ENCODE results near the gene HMGCS1. TPM values are rescaled to one million over a fixed set of nuclear protein-coding genes. Genes with fewer than 3 reads are reported as not detected.

Gene HMGCS1
- total RNA-seq, 4 donors from 2014 or later = 92.4 to 160 (median 119) TPM

DNA sequence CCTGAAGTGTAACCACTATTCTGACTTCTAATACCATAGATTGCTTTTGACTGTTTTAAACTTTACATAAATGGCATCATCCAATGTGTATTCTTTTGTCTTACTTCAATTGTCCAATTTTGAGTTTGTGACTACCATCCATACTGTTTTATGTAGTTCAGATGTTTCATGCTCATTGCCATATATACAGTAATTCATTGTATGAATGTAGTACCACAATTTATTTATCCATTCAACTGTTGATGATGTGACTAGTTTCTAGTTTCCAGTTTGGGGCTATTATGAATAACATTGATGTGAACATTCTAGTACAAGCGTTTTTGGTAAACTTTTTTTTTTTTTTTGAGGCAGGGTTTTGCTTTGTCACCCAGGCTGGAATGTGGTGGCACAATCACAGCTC is 55.1 kb downstream of the HMGCS1 start:
- WGBS = 89% methylated on average over 1 of the region's 1 CpG
- TF ChIP-seq EP300 (IDR thresholded peaks at IDR 0.05) (no peak), POLR2AphosphoS5 (IDR thresholded peaks at IDR 0.05) (no peak), POLR2A (IDR thresholded peaks at IDR 0.05) (no peak)
- TF ChIP-seq, protein P1, sequence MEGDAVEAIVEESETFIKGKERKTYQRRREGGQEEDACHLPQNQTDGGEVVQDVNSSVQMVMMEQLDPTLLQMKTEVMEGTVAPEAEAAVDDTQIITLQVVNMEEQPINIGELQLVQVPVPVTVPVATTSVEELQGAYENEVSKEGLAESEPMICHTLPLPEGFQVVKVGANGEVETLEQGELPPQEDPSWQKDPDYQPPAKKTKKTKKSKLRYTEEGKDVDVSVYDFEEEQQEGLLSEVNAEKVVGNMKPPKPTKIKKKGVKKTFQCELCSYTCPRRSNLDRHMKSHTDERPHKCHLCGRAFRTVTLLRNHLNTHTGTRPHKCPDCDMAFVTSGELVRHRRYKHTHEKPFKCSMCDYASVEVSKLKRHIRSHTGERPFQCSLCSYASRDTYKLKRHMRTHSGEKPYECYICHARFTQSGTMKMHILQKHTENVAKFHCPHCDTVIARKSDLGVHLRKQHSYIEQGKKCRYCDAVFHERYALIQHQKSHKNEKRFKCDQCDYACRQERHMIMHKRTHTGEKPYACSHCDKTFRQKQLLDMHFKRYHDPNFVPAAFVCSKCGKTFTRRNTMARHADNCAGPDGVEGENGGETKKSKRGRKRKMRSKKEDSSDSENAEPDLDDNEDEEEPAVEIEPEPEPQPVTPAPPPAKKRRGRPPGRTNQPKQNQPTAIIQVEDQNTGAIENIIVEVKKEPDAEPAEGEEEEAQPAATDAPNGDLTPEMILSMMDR (IDR thresholded peaks at IDR 0.05) = no peak
- H3K4me1 ChIP-seq = no peaks in the 10 kb centered on the region

GRCh38 chr5:43256261-43256966 is 56.8 kb downstream of the HMGCS1 start:
- no peaks in the 10 kb centered on the region for H3K27me3 ChIP-seq
- no peak for DNase-seq (ENCODE audit: low spot score in 2 of 2)
- TF ChIP-seq EP300 (IDR thresholded peaks at IDR 0.05) (no peak), POLR2A (IDR thresholded peaks at IDR 0.05) (no peak), POLR2AphosphoS5 (IDR thresholded peaks at IDR 0.05) (no peak)
- TF ChIP-seq, protein P1 (IDR thresholded peaks at IDR 0.05) = no peak
- H3K4me1 ChIP-seq = no peaks in the 10 kb centered on the region
- no peak overlapping the region for H3K4me3 ChIP-seq
- WGBS = 45% methylated on average over 2 of the region's 2 CpGs
- no peaks in the 10 kb centered on the region for H3K9me3 ChIP-seq
- H3K36me3 ChIP-seq = no peaks in the 10 kb centered on the region
- no peak overlapping the region for H3K27ac ChIP-seq

More for the DNA sequence above, 55.1 kb downstream of the HMGCS1 start:
- DNase-seq (ENCODE audit: low spot score in 2 of 2) = no peak
- Histone ChIP-seq H3K27me3 (no peaks in the 10 kb centered on the region), H3K4me3 (no peak overlapping the region), H3K36me3 (no peaks in the 10 kb centered on the region), H3K27ac (no peak overlapping the region), H3K9me3 (no peaks in the 10 kb centered on the region)

DNA sequence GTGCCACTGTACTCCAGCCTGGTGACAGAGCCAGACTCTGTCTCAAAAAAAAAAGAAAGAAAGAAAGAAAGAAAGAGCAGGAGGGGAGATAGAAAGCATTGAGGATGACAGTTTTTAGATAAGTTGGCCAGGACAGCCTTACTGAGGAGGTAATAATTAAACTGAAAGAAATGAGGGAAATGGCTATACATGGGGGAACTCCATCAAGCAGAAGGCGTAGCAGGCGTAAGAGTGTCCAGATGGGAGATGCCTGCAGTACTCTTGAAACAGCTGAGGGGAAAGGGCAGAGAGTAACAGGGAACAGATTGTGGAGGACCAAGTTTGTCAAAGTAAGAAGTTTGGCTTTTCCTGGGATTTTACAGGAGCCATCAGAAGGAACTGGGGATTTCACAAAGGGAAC is 57.5 kb downstream of the HMGCS1 start:
- no peak for TF ChIP-seq POLR2A (IDR thresholded peaks at IDR 0.05)
- TF ChIP-seq POLR2AphosphoS5 (IDR thresholded peaks at IDR 0.05) = no peak
- TF ChIP-seq, protein P1 (IDR thresholded peaks at IDR 0.05) = no peak
- TF ChIP-seq EP300 (IDR thresholded peaks at IDR 0.05) = no peak
- H3K36me3 ChIP-seq = no peaks in the 10 kb centered on the region
- H3K4me1 ChIP-seq = no peaks in the 10 kb centered on the region

DNA sequence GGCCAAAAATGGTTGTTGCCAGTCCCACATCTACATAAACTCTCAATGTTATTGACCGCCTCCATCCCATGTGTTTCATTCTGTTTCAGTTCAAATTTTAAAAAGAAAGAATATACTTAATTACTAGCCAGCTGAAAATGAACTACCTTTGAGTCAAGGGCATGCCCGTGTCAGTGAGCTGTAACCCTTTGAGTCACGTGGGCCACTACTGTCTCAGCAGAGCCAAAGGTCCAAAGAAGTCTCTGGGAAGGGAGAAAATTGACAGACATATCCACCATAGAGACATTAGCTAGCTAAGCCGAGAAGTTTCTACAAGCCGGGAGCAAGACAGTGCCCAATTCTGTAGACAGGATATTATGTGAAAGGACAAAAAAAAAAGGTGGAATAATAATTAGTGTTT is 61.5 kb downstream of the HMGCS1 start:
- no peaks in the 10 kb centered on the region for H3K9me3 ChIP-seq
- no peak for DNase-seq (ENCODE audit: low spot score in 2 of 2)
- TF ChIP-seq, protein P1 (IDR thresholded peaks at IDR 0.05) = no peak
- TF ChIP-seq EP300 (IDR thresholded peaks at IDR 0.05) (no peak), POLR2AphosphoS5 (IDR thresholded peaks at IDR 0.05) (no peak), POLR2A (IDR thresholded peaks at IDR 0.05) (no peak)
- 86% methylated on average over 5 of the region's 5 CpGs for WGBS
- no peak overlapping the region for H3K27ac ChIP-seq
- no peaks in the 10 kb centered on the region for H3K4me1 ChIP-seq
- no peak overlapping the region for H3K4me3 ChIP-seq
- no peaks in the 10 kb centered on the region for H3K36me3 ChIP-seq
- no peaks in the 10 kb centered on the region for H3K27me3 ChIP-seq

More for the DNA sequence above, 57.5 kb downstream of the HMGCS1 start:
- WGBS = 69% methylated on average over 2 of the region's 2 CpGs
- no peak overlapping the region for H3K4me3 ChIP-seq
- H3K27me3 ChIP-seq = no peaks in the 10 kb centered on the region
- H3K9me3 ChIP-seq = no peaks in the 10 kb centered on the region
- no peak overlapping the region for H3K27ac ChIP-seq
- DNase-seq (ENCODE audit: low spot score in 2 of 2) = no peak

DNA sequence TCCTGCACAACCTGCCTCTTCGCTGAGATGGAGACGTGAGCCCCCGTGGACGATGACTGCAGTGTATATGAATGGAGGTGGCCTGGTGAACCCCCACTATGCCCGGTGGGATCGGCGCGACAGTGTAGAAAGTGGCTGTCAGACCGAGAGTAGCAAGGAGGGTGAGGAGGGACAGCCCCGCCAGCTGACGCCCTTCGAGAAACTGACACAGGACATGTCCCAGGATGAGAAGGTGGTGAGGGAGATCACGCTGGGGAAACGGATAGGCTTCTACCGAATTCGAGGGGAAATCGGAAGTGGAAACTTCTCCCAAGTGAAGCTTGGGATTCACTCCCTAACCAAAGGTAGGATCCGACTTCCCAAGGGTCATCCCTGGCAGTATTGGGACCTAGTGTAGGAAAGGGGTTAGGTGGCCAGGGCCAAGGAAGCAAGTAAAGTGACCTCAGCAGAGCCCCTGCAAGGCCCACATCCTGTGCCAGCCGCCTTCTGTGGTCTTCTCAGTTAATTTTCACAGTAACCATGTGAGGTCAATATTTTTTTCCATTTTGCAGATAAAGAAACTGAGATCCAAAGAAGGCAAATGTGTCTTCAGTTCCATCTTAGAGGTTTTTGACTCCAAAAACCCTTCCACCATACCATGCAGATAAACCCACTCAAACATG is 67.4 kb downstream of the HMGCS1 start:
- WGBS = 90% methylated on average over 19 of the region's 19 CpGs
- no peak for DNase-seq (ENCODE audit: low spot score in 2 of 2)
- Histone ChIP-seq H3K4me3 (no peak overlapping the region), H3K27me3 (no peaks in the 10 kb centered on the region), H3K9me3 (no peaks in the 10 kb centered on the region), H3K4me1 (no peaks in the 10 kb centered on the region), H3K36me3 (no peaks in the 10 kb centered on the region), H3K27ac (no peak overlapping the region)
- TF ChIP-seq POLR2A (IDR thresholded peaks at IDR 0.05) (no peak), EP300 (IDR thresholded peaks at IDR 0.05) (no peak), POLR2AphosphoS5 (IDR thresholded peaks at IDR 0.05) (no peak)
- TF ChIP-seq, protein P1 (IDR thresholded peaks at IDR 0.05) = no peak
